ES-I3 (cell line): ENCODE measurements around the gene CTSE.

Experiments used
- H3K36me3 ChIP-seq: 2 replicates; pipeline ENCODE4 v1.6.1; 2013; ENCODE audit warnings: mild to moderate bottlenecking, low read length, control low read depth, moderate library complexity; ENCODE audit not compliant: insufficient read depth
- H3K4me1 ChIP-seq: 2 replicates; pipeline ENCODE4 v1.6.1; 2013; ENCODE audit warnings: mild to moderate bottlenecking, control low read depth, low read length; ENCODE audit not compliant: insufficient read depth
- H3K9ac ChIP-seq: 2 replicates; pipeline ENCODE4 v1.6.1; 2013; ENCODE audit warnings: low read depth, mild to moderate bottlenecking, low read length, moderate library complexity
- H3K9me3 ChIP-seq: 2 replicates; pipeline ENCODE4 v1.6.1; 2013; ENCODE audit warnings: mild to moderate bottlenecking, low read length, moderate library complexity; ENCODE audit not compliant: control insufficient read depth, insufficient read depth

The CTSE gene

GRCh38 chr1:206014601-206015000, 9.1 kb downstream of the CTSE start:
- no peaks in the 10 kb centered on the region for H3K9me3 ChIP-seq
- H3K36me3 ChIP-seq, result no peaks in the 10 kb centered on the region
- H3K4me1 ChIP-seq, result peaks cover 8% of the 10 kb centered on the region
- H3K9ac ChIP-seq, result no peak overlapping the region

GRCh38 chr1:206013026-206013795, 10.5 kb downstream of the CTSE start:
- Histone ChIP-seq H3K9me3 (no peaks in the 10 kb centered on the region), H3K4me1 (peaks cover 8% of the 10 kb centered on the region), H3K36me3 (no peaks in the 10 kb centered on the region), H3K9ac (no peak overlapping the region)

GRCh38 chr1:206012086-206012859, 11.4 kb downstream of the CTSE start:
- Histone ChIP-seq H3K36me3 (no peaks in the 10 kb centered on the region), H3K4me1 (peaks cover 8% of the 10 kb centered on the region), H3K9ac (no peak overlapping the region), H3K9me3 (no peaks in the 10 kb centered on the region)

- Histone ChIP-seq H3K9ac (no peak overlapping the region), H3K4me1 (peaks cover 8% of the 10 kb centered on the region)
Observed at GRCh38 chr1:206011057-206011456, 12.6 kb downstream of the CTSE start.

GRCh38 chr1:206010060-206010459, 13.6 kb downstream of the CTSE start:
- H3K36me3 ChIP-seq, result no peaks in the 10 kb centered on the region
- peaks cover 8% of the 10 kb centered on the region for H3K4me1 ChIP-seq
- H3K9me3 ChIP-seq, result no peaks in the 10 kb centered on the region
- no peak overlapping the region for H3K9ac ChIP-seq

More at GRCh38 chr1:206011057-206011456, 12.6 kb downstream of the CTSE start:
- Histone ChIP-seq H3K9me3 (no peaks in the 10 kb centered on the region), H3K36me3 (no peaks in the 10 kb centered on the region)

- H3K4me1 ChIP-seq, result peaks cover 13% of the 10 kb centered on the region
- no peaks in the 10 kb centered on the region for H3K36me3 ChIP-seq
- H3K9me3 ChIP-seq, result no peaks in the 10 kb centered on the region
- no peak overlapping the region for H3K9ac ChIP-seq
Observed at GRCh38 chr1:206006946-206007345, 16.7 kb downstream of the CTSE start.

GRCh38 chr1:206005778-206006180, 17.9 kb downstream of the CTSE start:
- no peaks in the 10 kb centered on the region for H3K36me3 ChIP-seq
- no peak overlapping the region for H3K9ac ChIP-seq
- peaks cover 15% of the 10 kb centered on the region for H3K4me1 ChIP-seq
- H3K9me3 ChIP-seq, result no peaks in the 10 kb centered on the region

- H3K4me1 ChIP-seq, result peaks cover 15% of the 10 kb centered on the region
- no peak overlapping the region for H3K9ac ChIP-seq
- H3K36me3 ChIP-seq, result no peaks in the 10 kb centered on the region
- no peaks in the 10 kb centered on the region for H3K9me3 ChIP-seq
Observed at GRCh38 chr1:206005234-206005633, 18.5 kb downstream of the CTSE start.

GRCh38 chr1:206004826-206005225, 18.9 kb downstream of the CTSE start:
- Histone ChIP-seq H3K4me1 (peaks cover 15% of the 10 kb centered on the region), H3K9ac (no peak overlapping the region), H3K36me3 (no peaks in the 10 kb centered on the region), H3K9me3 (no peaks in the 10 kb centered on the region)

- Histone ChIP-seq H3K9ac (no peak overlapping the region), H3K36me3 (no peaks in the 10 kb centered on the region)
Observed at GRCh38 chr1:206003854-206004800, 19.6 kb downstream of the CTSE start.

GRCh38 chr1:206002871-206003801, 20.6 kb downstream of the CTSE start, which contains the start of gene RAB7B:
RAB7B (minus strand) TSS chr1:206003395; CDS start chr1:205994135, 9,260 bp downstream.
- Histone ChIP-seq H3K9me3 (no peaks in the 10 kb centered on the region; the same call in 1 of the 2 replicates), H3K36me3 (no peaks in the 10 kb centered on the region), H3K4me1 (peaks cover 18% of the 10 kb centered on the region), H3K9ac (no peak within 1 kb of the TSS)

More at GRCh38 chr1:206003854-206004800, 19.6 kb downstream of the CTSE start:
- peaks cover 15% of the 10 kb centered on the region for H3K4me1 ChIP-seq
- no peaks in the 10 kb centered on the region for H3K9me3 ChIP-seq

- H3K9ac ChIP-seq, result no peak overlapping the region
- H3K4me1 ChIP-seq, result peaks cover 18% of the 10 kb centered on the region
- H3K9me3 ChIP-seq, result no peaks in the 10 kb centered on the region; the same call in 1 of the 2 replicates
- no peaks in the 10 kb centered on the region for H3K36me3 ChIP-seq
Observed at GRCh38 chr1:206002160-206002559, 21.5 kb downstream of the CTSE start.

GRCh38 chr1:206001476-206001888, 22.2 kb downstream of the CTSE start:
- Histone ChIP-seq H3K36me3 (no peaks in the 10 kb centered on the region), H3K9me3 (no peaks in the 10 kb centered on the region; the same call in 1 of the 2 replicates), H3K9ac (no peak overlapping the region), H3K4me1 (peaks cover 20% of the 10 kb centered on the region)
